SKM-1 treated with dmso at 0.1 percent for 144 hours (cell line): ENCODE measurements around the gene TMEM238.
"Not testable (repeated sequence)": the region's sequence is repeated elsewhere in the genome, so short reads cannot be mapped to it uniquely, and the experiment has no call there.

Source experiments
- DNase-seq: peaks from one replicate; lab custom pipeline; 2025; ENCODE audit not compliant: unreplicated experiment; lab: John Stamatoyannopoulos, UW

TMEM238 gene

DNA sequence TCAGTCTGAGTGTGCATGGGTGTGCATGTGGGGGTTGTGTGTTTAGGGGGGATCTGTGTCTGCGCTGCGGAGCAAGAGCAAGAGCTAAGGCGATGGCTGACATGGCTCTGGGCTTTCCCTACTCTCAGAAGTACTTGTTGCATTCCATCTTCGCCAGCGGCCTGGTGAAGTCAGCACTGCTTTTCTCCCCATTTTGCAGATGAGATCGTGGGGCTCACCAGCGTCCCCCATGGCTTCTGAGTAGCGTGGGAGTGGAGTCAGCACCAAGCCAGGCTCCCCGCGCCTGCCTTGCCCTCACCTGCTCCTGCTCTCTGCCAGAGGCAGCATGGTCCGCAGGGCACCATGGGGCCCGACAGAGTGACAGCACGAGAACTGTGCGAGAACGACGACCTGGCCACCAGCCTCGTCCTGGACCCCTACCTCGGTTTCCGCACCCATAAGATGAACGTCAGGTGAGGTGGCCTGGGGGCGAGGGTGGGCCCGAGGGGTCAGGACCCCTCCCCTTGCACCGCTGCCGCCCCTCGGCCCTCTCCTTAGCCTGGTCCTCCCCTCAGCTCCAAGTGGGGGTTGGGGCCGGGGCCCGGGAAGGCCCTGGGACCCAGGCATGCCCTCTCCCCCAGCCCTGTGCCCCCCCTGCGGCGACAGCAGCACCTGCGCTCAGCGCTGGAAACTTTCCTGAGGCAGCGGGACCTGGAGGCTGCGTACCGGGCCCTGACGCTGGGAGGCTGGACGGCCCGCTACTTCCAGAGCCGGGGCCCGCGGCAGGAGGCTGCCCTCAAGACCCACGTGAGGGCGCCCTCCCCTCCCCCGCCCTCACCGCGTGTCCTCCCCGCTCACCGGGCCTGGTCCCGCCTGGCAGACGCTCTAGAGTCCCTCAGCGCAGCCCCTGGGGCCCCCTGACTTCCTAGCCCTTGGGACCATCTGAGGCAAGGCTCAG lies 42.2 kb downstream of the TMEM238 start:
- DNase-seq, result no peak

DNA sequence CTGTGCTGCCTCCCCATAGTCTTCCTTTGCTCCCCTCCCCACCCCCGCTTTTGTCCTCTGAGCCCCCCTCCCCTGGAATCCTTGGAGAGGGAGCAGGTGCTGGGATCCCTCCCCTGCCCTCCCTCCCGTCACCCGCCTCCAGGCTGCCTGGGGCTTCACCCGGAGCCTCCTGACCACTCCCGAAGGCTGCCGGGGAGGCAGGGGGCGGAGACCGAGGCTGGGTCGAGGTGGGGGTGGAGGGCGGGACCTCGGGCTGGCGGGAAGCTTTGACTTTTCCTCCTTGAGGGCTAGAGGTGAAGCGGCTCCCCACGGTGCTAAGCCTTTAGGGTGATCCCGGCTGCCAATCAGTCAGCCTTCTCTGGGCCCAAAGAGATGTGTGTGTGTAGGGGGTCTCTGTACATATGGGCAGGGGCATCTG lies 42.9 kb downstream of the TMEM238 start:
- no peak for DNase-seq

- DNase-seq, result no peak
These were observed 43.3 kb downstream of the TMEM238 start for GRCh38 chr19:55340784-55341147.

- DNase-seq, result no peak
These were observed 44.0 kb downstream of the TMEM238 start for GRCh38 chr19:55339889-55340783.

- DNase-seq, result peak; percentile 99
These were observed 44.8 kb downstream of the TMEM238 start, which contains the start of gene KMT5C for GRCh38 chr19:55339105-55339888. Gene KMT5C, plus strand, starts transcription at chr19:55339876. Its CDS starts 2,061 bp downstream, at chr19:55341937.

GRCh38 chr19:55336101-55336500 lies 48.0 kb downstream of the TMEM238 start:
- DNase-seq, result no peak

DNA sequence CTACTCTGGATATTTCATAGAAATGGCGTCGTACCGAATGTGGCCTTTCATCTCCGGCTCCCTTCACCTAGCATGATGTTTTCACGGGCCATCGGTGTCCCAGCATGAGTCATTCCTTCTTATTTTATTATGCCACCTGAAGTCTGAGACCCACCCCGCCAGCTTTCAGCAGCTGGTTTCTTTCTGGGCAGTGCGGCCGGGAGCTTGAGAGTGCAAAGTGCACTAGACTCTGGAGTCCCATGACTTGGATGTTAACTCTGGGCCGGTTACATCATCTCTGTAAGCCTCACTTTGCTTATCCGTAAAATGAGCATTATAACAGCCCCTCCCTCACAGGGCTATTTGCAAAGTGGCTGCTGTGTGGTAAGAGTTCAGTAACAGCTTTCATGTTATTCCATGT lies 50.2 kb downstream of the TMEM238 start:
- no peak for DNase-seq

DNA sequence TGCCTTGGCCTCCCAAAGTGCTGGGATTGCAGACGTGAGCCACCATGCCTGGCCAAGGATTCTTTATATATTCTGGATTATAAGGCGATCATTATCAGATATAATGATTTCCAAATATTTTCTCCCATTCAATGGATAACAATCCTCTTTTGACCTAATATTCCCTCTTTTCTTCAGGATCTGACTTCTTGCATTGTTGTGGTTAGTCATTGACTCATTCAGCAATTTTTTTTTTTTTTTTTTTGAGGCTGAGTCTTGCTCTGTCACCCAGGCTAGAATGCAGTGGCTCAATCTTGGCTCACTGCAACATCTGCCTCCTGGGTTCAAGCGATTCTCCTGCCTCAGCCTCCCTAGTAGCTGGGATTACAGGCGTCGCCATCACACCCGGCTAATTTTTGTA lies 54.3 kb downstream of the TMEM238 start:
- DNase-seq, result not testable (repeated sequence)
